ENCODE results near the gene SLC5A6. TPM values are rescaled to one million over a fixed set of nuclear protein-coding genes. Genes with fewer than 3 reads are reported as not detected.

The SLC5A6 gene
- total and polyA plus RNA-seq, 2 of the 8 experiments (the other 6 are each of a cell fraction or from before 2014, with no cell fraction given) = 118 to 183 TPM

DNA sequence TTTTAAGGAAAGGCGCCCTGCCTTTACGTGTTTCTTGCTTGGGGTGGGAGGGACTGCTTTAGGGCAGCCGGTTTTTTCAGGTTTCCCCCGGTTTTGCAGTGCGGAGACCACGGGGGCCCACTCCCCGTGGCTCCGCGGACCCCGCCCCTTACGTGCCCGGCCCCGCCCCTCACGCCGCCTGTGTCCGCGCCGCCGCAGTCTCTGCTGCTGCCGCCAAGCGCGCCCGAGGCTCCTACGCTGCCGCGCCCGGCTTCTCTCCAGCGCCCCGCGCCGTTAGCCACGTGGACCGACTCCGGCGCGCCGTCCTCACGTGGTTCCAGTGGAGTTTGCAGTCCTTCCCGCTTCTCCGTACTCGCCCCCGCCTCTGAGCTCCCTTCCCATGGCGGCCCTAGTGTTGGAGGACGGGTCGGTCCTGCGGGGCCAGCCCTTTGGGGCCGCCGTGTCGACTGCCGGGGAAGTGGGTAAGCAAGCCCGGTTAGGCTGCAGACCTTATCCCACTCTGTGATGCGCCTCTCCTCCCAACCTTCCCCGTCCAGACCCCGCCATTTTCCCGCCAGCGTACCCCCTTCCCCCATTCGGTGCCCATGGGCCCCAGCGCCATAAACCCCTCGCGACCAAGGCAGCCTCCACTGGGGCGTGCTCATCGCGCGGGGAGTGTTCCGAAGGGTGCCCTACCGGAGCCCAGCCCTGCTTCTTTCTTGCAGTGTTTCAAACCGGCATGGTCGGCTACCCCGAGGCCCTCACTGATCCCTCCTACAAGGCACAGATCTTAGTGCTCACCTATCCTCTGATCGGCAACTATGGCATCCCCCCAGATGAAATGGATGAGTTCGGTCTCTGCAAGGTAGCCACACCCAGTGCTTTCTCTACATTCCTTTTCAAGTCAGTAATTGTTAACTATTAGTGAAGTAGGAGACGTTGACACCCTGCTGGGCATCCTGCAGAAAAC lies 5.4 kb upstream of the SLC5A6 start, which contains the start of gene CAD (continued):
- TF ChIP-seq CTCF (IDR thresholded peaks at IDR 0.05; ENCODE audit: control extremely low read depth in 1 of 3, insufficient read depth in 1 of 3, low read depth in 1 of 3, low read length in 3 of 3) = peak; percentile 2 to 28 (median 25); a peak in 3 of 4 replicates
